ENCODE measurements around the gene ARAP1.

Gene ARAP1

GRCh38 chr11:72741849-72742512, 10.2 kb downstream of the ARAP1 start:
- H3K4me3 ChIP-seq (ENCODE audit: control insufficient read depth, low read depth, low read length): no peak overlapping the region
- TF ChIP-seq, protein P1, sequence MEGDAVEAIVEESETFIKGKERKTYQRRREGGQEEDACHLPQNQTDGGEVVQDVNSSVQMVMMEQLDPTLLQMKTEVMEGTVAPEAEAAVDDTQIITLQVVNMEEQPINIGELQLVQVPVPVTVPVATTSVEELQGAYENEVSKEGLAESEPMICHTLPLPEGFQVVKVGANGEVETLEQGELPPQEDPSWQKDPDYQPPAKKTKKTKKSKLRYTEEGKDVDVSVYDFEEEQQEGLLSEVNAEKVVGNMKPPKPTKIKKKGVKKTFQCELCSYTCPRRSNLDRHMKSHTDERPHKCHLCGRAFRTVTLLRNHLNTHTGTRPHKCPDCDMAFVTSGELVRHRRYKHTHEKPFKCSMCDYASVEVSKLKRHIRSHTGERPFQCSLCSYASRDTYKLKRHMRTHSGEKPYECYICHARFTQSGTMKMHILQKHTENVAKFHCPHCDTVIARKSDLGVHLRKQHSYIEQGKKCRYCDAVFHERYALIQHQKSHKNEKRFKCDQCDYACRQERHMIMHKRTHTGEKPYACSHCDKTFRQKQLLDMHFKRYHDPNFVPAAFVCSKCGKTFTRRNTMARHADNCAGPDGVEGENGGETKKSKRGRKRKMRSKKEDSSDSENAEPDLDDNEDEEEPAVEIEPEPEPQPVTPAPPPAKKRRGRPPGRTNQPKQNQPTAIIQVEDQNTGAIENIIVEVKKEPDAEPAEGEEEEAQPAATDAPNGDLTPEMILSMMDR (conservative IDR thresholded peaks at IDR 0.05; ENCODE audit: control insufficient read depth, insufficient read depth, low read depth, low read length): no peak
- DNase-seq (ENCODE audit: low read depth): no peak

DNA sequence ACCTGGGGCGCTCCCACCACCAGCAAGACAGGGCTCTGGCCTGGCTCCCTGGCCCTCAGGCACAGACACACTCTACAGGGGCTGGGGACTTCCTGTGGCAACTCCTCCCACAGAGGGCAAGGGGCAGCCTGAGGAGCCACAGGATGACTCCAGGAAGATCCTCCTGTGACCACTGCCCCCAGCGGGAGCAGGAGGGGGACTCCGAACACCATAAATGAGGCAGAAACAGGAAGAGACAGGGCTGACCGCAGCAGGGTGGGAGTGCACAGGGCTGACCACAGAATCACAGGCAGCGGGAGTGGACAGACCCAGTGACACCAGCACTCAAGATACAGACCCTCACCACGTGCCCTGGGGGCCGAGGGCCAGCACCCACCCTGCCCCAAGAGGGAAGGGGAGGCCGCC, 10.8 kb downstream of the ARAP1 start:
- H3K4me3 ChIP-seq (ENCODE audit: control insufficient read depth, low read depth, low read length): no peak overlapping the region
- TF ChIP-seq, protein P1 (conservative IDR thresholded peaks at IDR 0.05; ENCODE audit: control insufficient read depth, insufficient read depth, low read depth, low read length): no peak
- no peak for DNase-seq (ENCODE audit: low read depth)

- DNase-seq (ENCODE audit: low read depth): no peak
- no peak overlapping the region for H3K4me3 ChIP-seq (ENCODE audit: control insufficient read depth, low read depth, low read length)
- TF ChIP-seq, protein P1 (conservative IDR thresholded peaks at IDR 0.05; ENCODE audit: control insufficient read depth, insufficient read depth, low read depth, low read length): no peak
Observed at GRCh38 chr11:72740562-72741428, 11.4 kb downstream of the ARAP1 start.

GRCh38 chr11:72740060-72740424, 12.2 kb downstream of the ARAP1 start:
- no peak for DNase-seq (ENCODE audit: low read depth)
- TF ChIP-seq, protein P1 (conservative IDR thresholded peaks at IDR 0.05; ENCODE audit: control insufficient read depth, insufficient read depth, low read depth, low read length): no peak
- no peak overlapping the region for H3K4me3 ChIP-seq (ENCODE audit: control insufficient read depth, low read depth, low read length)

GRCh38 chr11:72739240-72740059, 12.8 kb downstream of the ARAP1 start:
- TF ChIP-seq, protein P1 (conservative IDR thresholded peaks at IDR 0.05; ENCODE audit: control insufficient read depth, insufficient read depth, low read depth, low read length): no peak
- no peak overlapping the region for H3K4me3 ChIP-seq (ENCODE audit: control insufficient read depth, low read depth, low read length)
- no peak for DNase-seq (ENCODE audit: low read depth)
